ENCODE results near the gene COL4A2.

The COL4A2 gene

DNA sequence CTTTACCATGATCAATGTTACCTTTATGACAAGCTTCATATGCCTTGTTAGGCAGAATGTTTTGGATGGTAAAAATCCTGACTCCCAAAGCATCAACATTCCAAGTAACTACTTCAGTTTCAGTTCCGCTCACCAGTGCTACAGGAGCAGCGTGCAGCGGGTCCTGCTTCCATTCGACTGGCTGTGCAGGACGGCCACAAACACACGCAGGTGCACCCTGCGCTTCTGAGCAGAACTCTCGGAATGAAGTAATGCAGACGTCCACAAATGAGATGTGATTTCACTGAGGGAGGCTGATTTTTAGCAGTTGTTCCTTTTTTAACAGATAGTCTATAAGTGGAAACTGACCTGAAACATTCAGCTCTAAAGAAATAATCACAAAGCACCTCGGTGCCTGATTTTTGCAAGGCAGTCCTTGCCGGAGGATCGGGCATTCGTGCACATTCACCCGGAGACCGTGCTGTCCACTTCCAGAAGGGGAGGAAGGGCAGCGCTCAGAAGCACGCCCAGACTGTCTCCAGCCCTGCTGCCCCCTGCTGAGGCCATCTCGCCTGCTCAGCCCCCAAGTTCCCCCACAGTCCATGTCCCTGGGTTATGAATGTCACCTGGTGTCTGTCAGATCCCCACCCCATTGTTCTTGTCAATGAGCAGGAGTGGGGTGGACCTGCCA is 168.6 kb downstream of the COL4A2 start:
- no peak for TF ChIP-seq CTCF (IDR thresholded peaks at IDR 0.05)
- no peak overlapping the region for H3K4me3 ChIP-seq (ENCODE audit: low read depth in 1 of 2, low read length in 1 of 2)
- H3K4me1 ChIP-seq (ENCODE audit: control insufficient read depth in 1 of 2, insufficient read depth in 1 of 2, low read depth in 1 of 2, low read length in 1 of 2) = peaks cover 0 to 4% of the 10 kb centered on the region in 2 experiments
- H3K9me3 ChIP-seq = no peaks in the 10 kb centered on the region
- no peaks in the 10 kb centered on the region for H3K36me3 ChIP-seq
- H3K27ac ChIP-seq = no peak overlapping the region
- H3K27me3 ChIP-seq = peaks cover 10% of the 10 kb centered on the region

DNA sequence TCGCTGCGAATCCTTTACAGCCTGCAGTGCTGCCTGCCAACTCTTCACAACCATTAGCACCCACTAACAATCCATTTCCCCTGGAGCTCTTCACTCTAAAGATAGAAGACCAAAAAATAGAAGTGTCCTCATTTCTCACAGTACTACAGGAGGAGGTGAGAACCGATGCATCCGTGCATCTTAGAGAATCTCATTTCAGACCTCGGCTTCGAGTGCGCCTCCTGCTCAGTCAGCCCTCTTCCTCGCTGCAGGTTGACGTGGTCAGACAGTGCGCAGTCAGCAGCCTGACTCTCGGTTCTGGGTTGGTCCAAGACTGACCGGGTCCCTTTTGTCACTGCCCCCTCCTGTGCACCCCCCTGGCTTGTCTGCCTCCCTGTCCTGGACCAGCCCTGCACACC is 169.1 kb downstream of the COL4A2 start:
- Histone ChIP-seq H3K4me1 (ENCODE audit: control insufficient read depth in 1 of 2, insufficient read depth in 1 of 2, low read depth in 1 of 2, low read length in 1 of 2) (peaks cover 0 to 4% of the 10 kb centered on the region in 2 experiments), H3K36me3 (no peaks in the 10 kb centered on the region), H3K27ac (no peak overlapping the region), H3K4me3 (ENCODE audit: low read depth in 1 of 2, low read length in 1 of 2) (no peak overlapping the region), H3K9me3 (no peaks in the 10 kb centered on the region), H3K27me3 (peaks cover 5% of the 10 kb centered on the region)
- TF ChIP-seq CTCF (IDR thresholded peaks at IDR 0.05) = no peak

DNA sequence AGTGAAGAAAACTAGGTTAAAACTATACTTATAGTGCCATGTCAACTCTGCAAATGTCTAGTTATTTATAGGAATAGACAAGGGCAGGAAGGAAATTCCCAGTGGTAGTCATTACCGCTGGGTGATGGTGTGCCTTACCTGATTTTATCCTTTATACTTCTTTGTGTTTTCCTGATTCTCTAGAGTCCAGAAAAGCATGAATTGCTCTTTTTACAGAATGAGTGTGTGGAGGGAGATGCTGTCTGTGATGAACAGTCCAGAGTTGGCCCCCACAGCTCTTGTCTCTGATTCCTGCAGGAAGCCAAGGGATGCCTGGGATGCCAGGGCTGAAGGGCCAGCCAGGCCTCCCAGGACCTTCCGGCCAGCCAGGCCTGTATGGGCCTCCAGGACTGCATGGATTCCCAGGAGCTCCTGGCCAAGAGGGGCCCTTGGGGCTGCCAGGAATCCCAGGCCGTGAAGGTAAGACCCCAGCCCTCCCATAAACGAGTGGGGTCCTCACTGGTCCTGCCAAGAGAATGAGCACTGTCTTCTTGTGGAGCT is 170.7 kb downstream of the COL4A2 start:
- Histone ChIP-seq H3K4me3 (ENCODE audit: low read depth in 1 of 2, low read length in 1 of 2) (no peak overlapping the region), H3K36me3 (no peaks in the 10 kb centered on the region), H3K4me1 (ENCODE audit: control insufficient read depth in 1 of 2, insufficient read depth in 1 of 2, low read depth in 1 of 2, low read length in 1 of 2) (no peaks in the 10 kb centered on the region), H3K27ac (no peak overlapping the region), H3K9me3 (no peaks in the 10 kb centered on the region), H3K27me3 (peaks cover 7% of the 10 kb centered on the region)
- TF ChIP-seq CTCF (IDR thresholded peaks at IDR 0.05) = no peak

DNA sequence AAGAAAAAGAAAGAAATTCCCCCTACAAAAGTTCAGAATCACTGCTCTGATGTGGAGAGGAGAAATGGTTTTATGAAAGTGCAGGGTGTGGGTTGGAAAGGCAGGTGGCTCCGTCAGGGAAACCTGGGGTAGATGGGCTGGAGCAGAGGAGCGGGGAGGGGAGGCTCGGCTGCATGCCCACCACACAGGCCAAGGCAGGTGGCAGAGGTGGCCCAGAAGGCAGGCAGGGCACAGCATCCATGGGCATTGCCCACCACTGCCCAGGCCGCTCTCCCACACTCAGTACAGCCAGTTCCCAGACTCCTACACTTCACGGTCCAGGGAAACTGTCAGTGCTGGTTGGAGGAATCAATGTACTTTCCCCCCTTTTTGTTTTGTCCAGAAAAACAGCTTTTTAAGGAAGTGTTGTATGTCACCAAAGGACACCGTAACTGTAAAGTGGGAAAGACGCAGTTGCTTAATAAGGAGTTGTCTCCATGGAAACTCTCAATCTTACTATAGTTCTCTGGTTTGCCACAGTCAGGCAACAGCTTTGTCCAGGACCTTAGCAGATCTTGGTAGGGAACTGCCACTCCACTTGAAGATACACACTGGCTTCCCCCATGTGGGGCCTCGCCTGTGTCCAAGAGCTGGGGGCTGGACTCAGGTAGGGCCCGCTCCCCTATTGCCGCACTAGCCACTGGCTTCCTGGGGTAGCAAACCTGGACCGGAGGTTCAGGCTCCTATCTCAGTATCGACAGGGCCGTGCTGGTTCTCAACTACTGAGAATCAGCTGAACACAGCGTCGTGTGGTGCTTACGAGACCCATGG is 171.5 kb downstream of the COL4A2 start:
- no peak overlapping the region for H3K27ac ChIP-seq
- no peak for TF ChIP-seq CTCF (IDR thresholded peaks at IDR 0.05)
- no peaks in the 10 kb centered on the region for H3K36me3 ChIP-seq
- H3K9me3 ChIP-seq = no peaks in the 10 kb centered on the region
- no peak overlapping the region for H3K4me3 ChIP-seq (ENCODE audit: low read depth in 1 of 2, low read length in 1 of 2)
- peaks cover 7% of the 10 kb centered on the region for H3K27me3 ChIP-seq
- no peaks in the 10 kb centered on the region for H3K4me1 ChIP-seq (ENCODE audit: control insufficient read depth in 1 of 2, insufficient read depth in 1 of 2, low read depth in 1 of 2, low read length in 1 of 2)

GRCh38 chr13:110479215-110479545 is 172.1 kb downstream of the COL4A2 start:
- no peaks in the 10 kb centered on the region for H3K36me3 ChIP-seq

More at GRCh38 chr13:110479215-110479545, 172.1 kb downstream of the COL4A2 start:
- no peaks in the 10 kb centered on the region for H3K4me1 ChIP-seq (ENCODE audit: control insufficient read depth in 1 of 2, insufficient read depth in 1 of 2, low read depth in 1 of 2, low read length in 1 of 2)
- no peak overlapping the region for H3K4me3 ChIP-seq (ENCODE audit: low read depth in 1 of 2, low read length in 1 of 2)
- no peaks in the 10 kb centered on the region for H3K9me3 ChIP-seq
- no peak for TF ChIP-seq CTCF (IDR thresholded peaks at IDR 0.05)
- H3K27me3 ChIP-seq = peaks cover 7% of the 10 kb centered on the region
- no peak overlapping the region for H3K27ac ChIP-seq

Data from neutrophil (primary cell).